Measurements from ENCODE around the gene RHOBTB3.

The RHOBTB3 gene

GRCh38 chr5:95783661-95784060 lies 52.5 kb downstream of the RHOBTB3 start:
- in situ Hi-C loops (cut with HindIII; ENCODE audit: low pct_ligation_motif_present, low pct_unique_long_range_greater_than_20kb, low sequenced_read_pairs): no loop called here
- no peak for DNase-seq

GRCh38 chr5:95784514-95785302 lies 53.6 kb downstream of the RHOBTB3 start:
- no peak for DNase-seq
- in situ Hi-C loops (cut with HindIII; ENCODE audit: low pct_ligation_motif_present, low pct_unique_long_range_greater_than_20kb, low sequenced_read_pairs): no loop called here

GRCh38 chr5:95786821-95787418 lies 55.8 kb downstream of the RHOBTB3 start:
- in situ Hi-C loops (cut with HindIII; ENCODE audit: low pct_ligation_motif_present, low pct_unique_long_range_greater_than_20kb, low sequenced_read_pairs): no loop called here

GRCh38 chr5:95788493-95788892 lies 57.4 kb downstream of the RHOBTB3 start:
- in situ Hi-C loops (cut with HindIII; ENCODE audit: low pct_ligation_motif_present, low pct_unique_long_range_greater_than_20kb, low sequenced_read_pairs): no loop called here
- DNase-seq: no peak

More at GRCh38 chr5:95786821-95787418, 55.8 kb downstream of the RHOBTB3 start:
- no peak for DNase-seq

- in situ Hi-C loops (cut with HindIII; ENCODE audit: low pct_ligation_motif_present, low pct_unique_long_range_greater_than_20kb, low sequenced_read_pairs): no loop called here
- DNase-seq: no peak
These were observed 60.6 kb downstream of the RHOBTB3 start for GRCh38 chr5:95791751-95792150.

- in situ Hi-C loops (cut with HindIII; ENCODE audit: low pct_ligation_motif_present, low pct_unique_long_range_greater_than_20kb, low sequenced_read_pairs): no loop called here
- no peak for DNase-seq
These were observed 63.0 kb downstream of the RHOBTB3 start for GRCh38 chr5:95794070-95794516.

- in situ Hi-C loops (cut with HindIII; ENCODE audit: low pct_ligation_motif_present, low pct_unique_long_range_greater_than_20kb, low sequenced_read_pairs): no loop called here
- no peak for DNase-seq
These were observed 66.2 kb downstream of the RHOBTB3 start for GRCh38 chr5:95797301-95797700.

GRCh38 chr5:95798048-95798447 lies 66.9 kb downstream of the RHOBTB3 start:
- in situ Hi-C loops (cut with HindIII; ENCODE audit: low pct_ligation_motif_present, low pct_unique_long_range_greater_than_20kb, low sequenced_read_pairs): no loop called here
- DNase-seq: no peak

GRCh38 chr5:95798545-95798944 lies 67.4 kb downstream of the RHOBTB3 start:
- no peak for DNase-seq
- in situ Hi-C loops (cut with HindIII; ENCODE audit: low pct_ligation_motif_present, low pct_unique_long_range_greater_than_20kb, low sequenced_read_pairs): no loop called here

- in situ Hi-C loops (cut with HindIII; ENCODE audit: low pct_ligation_motif_present, low pct_unique_long_range_greater_than_20kb, low sequenced_read_pairs): no loop called here
- no peak for DNase-seq
These were observed 68.2 kb downstream of the RHOBTB3 start for GRCh38 chr5:95799191-95799835.

- DNase-seq: no peak
- in situ Hi-C loops (cut with HindIII; ENCODE audit: low pct_ligation_motif_present, low pct_unique_long_range_greater_than_20kb, low sequenced_read_pairs): no loop called here
These were observed 69.4 kb downstream of the RHOBTB3 start for GRCh38 chr5:95800553-95800952.

- in situ Hi-C loops (cut with HindIII; ENCODE audit: low pct_ligation_motif_present, low pct_unique_long_range_greater_than_20kb, low sequenced_read_pairs): no loop called here
- DNase-seq: peak; percentile 15
These were observed 70.4 kb downstream of the RHOBTB3 start for GRCh38 chr5:95801532-95801931.

- no peak for DNase-seq
These were observed 70.8 kb downstream of the RHOBTB3 start for GRCh38 chr5:95801961-95802360.

GRCh38 chr5:95803271-95804148 lies 72.4 kb downstream of the RHOBTB3 start:
- in situ Hi-C loops (cut with HindIII; ENCODE audit: low pct_ligation_motif_present, low pct_unique_long_range_greater_than_20kb, low sequenced_read_pairs): no loop called here
- peak; percentile 58 for DNase-seq

More at GRCh38 chr5:95801961-95802360, 70.8 kb downstream of the RHOBTB3 start:
- in situ Hi-C loops (cut with HindIII; ENCODE audit: low pct_ligation_motif_present, low pct_unique_long_range_greater_than_20kb, low sequenced_read_pairs): no loop called here

- no peak for DNase-seq
- in situ Hi-C loops (cut with HindIII; ENCODE audit: low pct_ligation_motif_present, low pct_unique_long_range_greater_than_20kb, low sequenced_read_pairs): no loop called here
These were observed 73.8 kb downstream of the RHOBTB3 start for GRCh38 chr5:95804736-95805539.

GRCh38 chr5:95806687-95807086 lies 75.6 kb downstream of the RHOBTB3 start:
- in situ Hi-C loops (cut with HindIII; ENCODE audit: low pct_ligation_motif_present, low pct_unique_long_range_greater_than_20kb, low sequenced_read_pairs): no loop called here
- no peak for DNase-seq

- DNase-seq: no peak
- in situ Hi-C loops (cut with HindIII; ENCODE audit: low pct_ligation_motif_present, low pct_unique_long_range_greater_than_20kb, low sequenced_read_pairs): no loop called here
These were observed 77.0 kb downstream of the RHOBTB3 start for GRCh38 chr5:95808013-95808685.
